ENCODE measurements around the gene ADCY5.
A peak's percentile ranks its signal among the peaks of the same experiment; 100 is the strongest.

The ADCY5 gene

DNA sequence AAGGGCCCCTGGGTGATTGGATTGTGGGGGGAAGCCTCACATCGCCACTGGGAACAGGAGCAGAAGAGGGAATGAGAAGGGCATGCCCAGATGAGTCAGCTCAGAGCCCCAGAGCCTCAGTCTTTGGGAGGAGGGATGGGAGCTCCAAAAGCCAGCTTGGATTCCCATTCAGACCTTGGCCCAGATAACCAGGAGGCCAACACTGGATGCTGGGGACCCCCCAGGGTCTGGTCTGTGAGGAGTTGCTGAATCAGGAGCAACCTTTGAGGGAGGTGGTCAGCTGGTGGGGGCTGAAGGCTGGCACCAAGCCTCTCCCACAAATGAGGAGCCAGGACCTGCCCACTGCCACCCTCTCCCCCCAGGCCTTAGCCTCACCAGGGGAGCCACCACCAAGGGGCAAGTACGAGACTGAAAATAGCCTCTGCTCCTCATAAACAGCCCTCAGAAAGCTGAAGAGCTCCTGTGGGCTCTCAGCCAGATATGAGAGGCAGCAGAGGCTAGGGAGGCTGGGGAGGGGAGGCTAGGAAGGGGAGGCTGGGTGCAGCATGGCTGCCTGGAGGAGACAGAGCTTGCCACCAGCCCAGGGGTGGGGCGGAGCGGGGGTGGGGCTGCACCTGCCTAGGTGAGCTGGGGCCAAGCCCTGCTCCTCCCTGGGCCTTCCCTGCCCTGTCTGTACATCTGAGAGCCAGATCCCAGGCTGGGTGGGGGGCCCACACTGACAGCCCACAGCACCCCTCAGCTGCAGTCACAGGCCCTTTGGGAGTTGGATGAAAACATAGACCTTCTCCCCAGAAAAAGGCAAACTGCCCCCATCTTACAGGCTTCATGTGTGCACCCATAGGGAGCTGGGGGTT is 147.3 kb downstream of the ADCY5 start:
- Mint-ChIP-seq H3K36me3 (ENCODE audit: low read depth) (peaks cover 4% of the 10 kb centered on the region), H3K9me3 (no peaks in the 10 kb centered on the region), H3K27ac (no peak overlapping the region), H3K27me3 (ENCODE audit: low read depth, poor library complexity) (peaks cover 6% of the 10 kb centered on the region), H3K4me3 (no peak overlapping the region), H3K4me1 (no peaks in the 10 kb centered on the region)
- TF ChIP-seq, protein P1, sequence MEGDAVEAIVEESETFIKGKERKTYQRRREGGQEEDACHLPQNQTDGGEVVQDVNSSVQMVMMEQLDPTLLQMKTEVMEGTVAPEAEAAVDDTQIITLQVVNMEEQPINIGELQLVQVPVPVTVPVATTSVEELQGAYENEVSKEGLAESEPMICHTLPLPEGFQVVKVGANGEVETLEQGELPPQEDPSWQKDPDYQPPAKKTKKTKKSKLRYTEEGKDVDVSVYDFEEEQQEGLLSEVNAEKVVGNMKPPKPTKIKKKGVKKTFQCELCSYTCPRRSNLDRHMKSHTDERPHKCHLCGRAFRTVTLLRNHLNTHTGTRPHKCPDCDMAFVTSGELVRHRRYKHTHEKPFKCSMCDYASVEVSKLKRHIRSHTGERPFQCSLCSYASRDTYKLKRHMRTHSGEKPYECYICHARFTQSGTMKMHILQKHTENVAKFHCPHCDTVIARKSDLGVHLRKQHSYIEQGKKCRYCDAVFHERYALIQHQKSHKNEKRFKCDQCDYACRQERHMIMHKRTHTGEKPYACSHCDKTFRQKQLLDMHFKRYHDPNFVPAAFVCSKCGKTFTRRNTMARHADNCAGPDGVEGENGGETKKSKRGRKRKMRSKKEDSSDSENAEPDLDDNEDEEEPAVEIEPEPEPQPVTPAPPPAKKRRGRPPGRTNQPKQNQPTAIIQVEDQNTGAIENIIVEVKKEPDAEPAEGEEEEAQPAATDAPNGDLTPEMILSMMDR (IDR thresholded peaks at IDR 0.05): no peak
- no peak for DNase-seq

DNA sequence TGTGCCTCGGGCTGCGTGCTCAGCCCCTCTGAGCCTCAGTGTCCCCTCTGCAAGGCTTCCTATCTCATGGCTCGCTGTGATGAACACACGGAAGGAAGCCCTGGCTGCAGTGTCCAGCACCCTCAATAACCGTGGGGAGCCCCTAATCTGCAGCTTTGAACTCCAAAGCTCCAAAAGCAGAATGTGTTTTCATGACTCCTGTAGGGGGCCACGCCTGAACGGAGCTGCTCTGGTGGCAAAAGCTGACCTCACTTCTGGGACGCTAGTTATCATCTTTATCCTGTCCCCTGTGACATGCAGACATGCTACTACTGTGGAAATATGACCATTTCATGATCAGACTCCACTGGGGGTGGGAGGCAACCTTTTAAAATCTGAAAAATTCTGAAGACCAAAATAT is 148.3 kb downstream of the ADCY5 start:
- Mint-ChIP-seq H3K27ac (no peak overlapping the region), H3K4me1 (no peaks in the 10 kb centered on the region), H3K27me3 (ENCODE audit: low read depth, poor library complexity) (peaks cover 10% of the 10 kb centered on the region), H3K4me3 (no peak overlapping the region), H3K9me3 (no peaks in the 10 kb centered on the region), H3K36me3 (ENCODE audit: low read depth) (peaks cover 4% of the 10 kb centered on the region)
- DNase-seq: no peak
- TF ChIP-seq, protein P1 (IDR thresholded peaks at IDR 0.05): no peak

DNA sequence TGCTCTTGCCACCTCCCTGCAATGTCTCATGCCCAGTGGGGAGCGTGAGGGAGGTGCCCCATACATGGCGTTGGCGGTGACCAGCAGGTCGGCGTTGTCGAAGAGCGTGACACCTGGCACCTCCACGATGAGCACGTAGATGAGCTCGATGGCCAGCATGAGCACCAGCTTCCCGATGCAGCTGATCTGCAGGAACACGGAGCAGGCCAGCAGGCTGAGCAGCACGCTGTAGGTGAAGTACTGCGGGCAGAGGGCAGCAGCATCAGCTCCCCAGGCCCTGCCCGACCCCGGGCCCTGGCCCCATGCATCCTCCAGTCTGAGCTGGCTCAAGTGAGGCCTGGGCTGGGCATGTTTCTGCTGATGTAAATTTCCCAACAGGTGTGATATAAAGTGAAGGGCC is 148.8 kb downstream of the ADCY5 start:
- Mint-ChIP-seq H3K9me3 (no peaks in the 10 kb centered on the region), H3K4me1 (no peaks in the 10 kb centered on the region), H3K27me3 (ENCODE audit: low read depth, poor library complexity) (peaks cover 10% of the 10 kb centered on the region), H3K4me3 (no peak overlapping the region), H3K36me3 (ENCODE audit: low read depth) (peaks cover 4% of the 10 kb centered on the region), H3K27ac (no peak overlapping the region)
- TF ChIP-seq, protein P1 (IDR thresholded peaks at IDR 0.05): no peak
- DNase-seq: no peak

DNA sequence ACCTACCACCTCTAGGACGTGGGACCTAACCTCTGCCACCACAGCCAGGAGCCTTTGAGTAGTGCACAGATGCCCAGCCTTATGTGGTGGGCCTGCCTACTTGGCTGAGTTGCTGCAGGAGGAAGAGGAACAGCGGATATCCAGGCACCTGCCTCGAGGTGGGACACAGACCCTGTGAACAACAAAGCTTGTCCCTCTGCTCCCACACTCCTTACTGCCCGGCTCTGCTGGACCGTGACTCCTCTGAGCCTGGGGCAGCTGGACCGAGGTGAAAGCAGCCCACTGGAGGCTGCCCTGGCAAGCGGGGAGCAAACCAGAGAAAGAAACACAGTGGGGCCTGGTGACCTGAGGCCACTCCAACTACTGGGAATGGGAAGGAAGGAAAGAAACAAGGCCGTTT is 149.3 kb downstream of the ADCY5 start:
- H3K9me3 Mint-ChIP-seq: no peaks in the 10 kb centered on the region
- DNase-seq: no peak
- H3K27ac Mint-ChIP-seq: no peak overlapping the region
- H3K36me3 Mint-ChIP-seq (ENCODE audit: low read depth): peaks cover 4% of the 10 kb centered on the region
- H3K27me3 Mint-ChIP-seq (ENCODE audit: low read depth, poor library complexity): peaks cover 14% of the 10 kb centered on the region
- TF ChIP-seq, protein P1 (IDR thresholded peaks at IDR 0.05): no peak
- H3K4me1 Mint-ChIP-seq: no peaks in the 10 kb centered on the region
- H3K4me3 Mint-ChIP-seq: no peak overlapping the region

DNA sequence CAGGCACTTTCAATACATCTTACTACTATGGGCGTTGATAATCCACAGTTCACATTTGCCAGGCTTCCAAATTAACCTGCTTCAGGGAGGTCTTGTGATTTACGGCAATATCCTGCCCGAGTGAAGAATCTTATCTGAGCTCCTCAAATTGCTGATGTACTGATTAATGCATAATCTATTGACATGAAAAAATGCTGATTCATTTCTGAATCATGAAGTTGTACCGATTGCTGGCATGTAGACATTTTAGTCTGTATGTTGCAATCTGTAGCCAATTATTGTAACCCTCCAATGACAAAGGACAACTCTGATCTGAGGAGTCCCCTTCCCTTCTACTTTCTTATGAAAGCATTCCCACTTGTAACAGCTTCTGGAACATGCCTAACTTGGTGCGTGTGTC is 150.0 kb downstream of the ADCY5 start:
- Mint-ChIP-seq H3K9me3 (peaks cover under 1% of the 10 kb centered on the region), H3K36me3 (ENCODE audit: low read depth) (peaks cover 4% of the 10 kb centered on the region), H3K4me3 (no peak overlapping the region), H3K27me3 (ENCODE audit: low read depth, poor library complexity) (peaks cover 18% of the 10 kb centered on the region), H3K27ac (peak overlapping the region; percentile 50), H3K4me1 (no peaks in the 10 kb centered on the region)
- DNase-seq: no peak
- TF ChIP-seq, protein P1 (IDR thresholded peaks at IDR 0.05): no peak

DNA sequence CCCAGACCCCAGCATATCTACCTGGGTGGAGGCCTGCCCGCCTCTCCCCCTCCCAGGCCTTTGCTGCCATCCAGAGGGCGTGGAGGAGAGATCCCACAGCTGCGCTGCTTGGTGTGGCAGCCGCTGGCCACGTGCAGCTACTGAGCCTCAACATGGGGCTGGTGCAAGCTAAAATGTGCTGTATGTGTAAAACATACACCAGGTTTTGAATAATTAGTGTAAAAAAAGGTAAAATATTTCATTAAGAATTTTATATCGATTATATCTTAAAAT is 151.3 kb downstream of the ADCY5 start:
- Mint-ChIP-seq H3K27me3 (ENCODE audit: low read depth, poor library complexity) (peaks cover 18% of the 10 kb centered on the region), H3K27ac (no peak overlapping the region), H3K9me3 (peaks cover 7% of the 10 kb centered on the region), H3K4me1 (no peaks in the 10 kb centered on the region), H3K4me3 (no peak overlapping the region), H3K36me3 (ENCODE audit: low read depth) (no peaks in the 10 kb centered on the region)
- no peak for DNase-seq
- TF ChIP-seq, protein P1 (IDR thresholded peaks at IDR 0.05): no peak
